SK-N-SH (cell line): Measurements from ENCODE around the gene B3GALT4. TPM values are rescaled to one million over a fixed set of nuclear protein-coding genes. Genes with fewer than 3 reads are reported as not detected.

ENCODE experiments used
- CTCF ChIA-PET: fragments of 300-600, 350-600 bp; formaldehyde crosslinking; extraction: SDS; loops from one replicate; lab custom pipeline; 2021; lab: Yijun Ruan, JAX
- POLR2A ChIA-PET: fragments of 350-600 bp; sonication (Branson Sonifier 250); formaldehyde crosslinking; extraction: SDS; loops from one replicate; lab custom pipeline; 2020; ENCODE audit warnings: antibody characterized with exemption, inconsistent platforms; lab: Yijun Ruan, JAX
- DNase-seq: peaks from one replicate; pipeline ENCODE4 v3.0.0; 2012
- H2AFZ ChIP-seq: fragments of 200-600 bp; sonication (generic); 2 replicates; pipeline ENCODE4 v1.8.1; 2016; ENCODE audit warnings: antibody characterized with exemption, mild to moderate bottlenecking, low read depth
- H3F3A ChIP-seq: fragments of 200-600 bp; sonication (generic); replicated peaks from 2 replicates; pipeline ENCODE3; 2016; ENCODE audit warnings: antibody characterized with exemption, mild to moderate bottlenecking; ENCODE audit not compliant: insufficient read depth
- H3K27ac ChIP-seq, 2 experiments: fragments of 200-500 bp in 1 of 2; fragments of 200-600 bp in 1 of 2; sonication (Bioruptor generic) in 1 of 2; sonication (generic), shearing (Covaris generic) in 1 of 2; 2 replicates each; pipeline versions ENCODE4 v1.5.1 to v1.6.1; 2014 to 2016; ENCODE audit warnings: low read depth in 2 of 2, inconsistent platforms in 1 of 2, low read length in 1 of 2, mild to moderate bottlenecking in 1 of 2, mixed read lengths in 1 of 2
- H3K27me3 ChIP-seq: fragments of 200-600 bp; sonication (generic), shearing (Covaris generic); 2 replicates; pipeline ENCODE4 v1.6.1; 2016; ENCODE audit warnings: mixed run types; ENCODE audit not compliant: insufficient read depth
- H3K36me3 ChIP-seq, 2 experiments: fragments of 200-500 bp in 1 of 2; fragments of 200-600 bp in 1 of 2; sonication (Bioruptor generic) in 1 of 2; sonication (generic) in 1 of 2; replicated peaks in 1 of 2; 2 replicates each; pipeline versions ENCODE3 to v1.5.1; 2014 to 2016; ENCODE audit warnings: low read length in 1 of 2, mild to moderate bottlenecking in 1 of 2; ENCODE audit not compliant: insufficient read depth in 2 of 2, control insufficient read depth in 1 of 2
- H3K4me1 ChIP-seq, 2 experiments: fragments of 200-500 bp in 1 of 2; fragments of 200-600 bp in 1 of 2; sonication (Bioruptor generic) in 1 of 2; sonication (generic), shearing (Covaris generic) in 1 of 2; 2 replicates each; pipeline versions ENCODE4 v1.5.1 to v1.6.1; 2014 to 2016; ENCODE audit warnings: low read depth in 1 of 2, low read length in 1 of 2, mixed run types in 1 of 2; ENCODE audit not compliant: insufficient read depth in 2 of 2, control insufficient read depth in 1 of 2
- H3K4me2 ChIP-seq: fragments of 200-600 bp; sonication (generic), shearing (Covaris generic); 2 replicates; pipeline ENCODE4 v1.6.1; 2017; ENCODE audit warnings: mixed run types
- H3K4me3 ChIP-seq, 2 experiments: fragments of 200-500 bp in 1 of 2; fragments of 200-600 bp in 1 of 2; sonication (Bioruptor generic) in 1 of 2; sonication (generic), shearing (Covaris generic) in 1 of 2; 2 replicates each; pipeline versions ENCODE4 v1.5.1 to v1.8.1; 2014 to 2016; ENCODE audit warnings: low read depth in 2 of 2, inconsistent platforms in 1 of 2, low read length in 1 of 2, mild to moderate bottlenecking in 1 of 2, mixed read lengths in 1 of 2, moderate library complexity in 1 of 2
- H3K79me2 ChIP-seq: fragments of 200-600 bp; sonication (generic); 2 replicates; pipeline ENCODE4 v1.8.1; 2017; ENCODE audit warnings: mild to moderate bottlenecking; ENCODE audit not compliant: insufficient read depth
- H3K9ac ChIP-seq: fragments of 200-600 bp; sonication (generic); 2 replicates; pipeline ENCODE4 v1.6.1; 2017; ENCODE audit warnings: mixed run types
- H3K9me2 ChIP-seq: fragments of 200-600 bp; sonication (generic); 2 replicates; pipeline ENCODE4 v1.6.1; 2017; ENCODE audit warnings: mixed run types
- H3K9me3 ChIP-seq: fragments of 200-600 bp; sonication (generic); 2 replicates; pipeline ENCODE4 v1.6.1; 2017; ENCODE audit warnings: mixed run types, mild to moderate bottlenecking, moderate library complexity
- H4K20me1 ChIP-seq: fragments of 200-600 bp; sonication (generic); 2 replicates; pipeline ENCODE4 v1.6.1; 2017; ENCODE audit warnings: mild to moderate bottlenecking, mixed run types; ENCODE audit not compliant: insufficient read depth
- FOXM1 ChIP-seq: IDR thresholded peaks from 2 replicates; pipeline ENCODE4 v1.4.0; 2012; ENCODE audit warnings: low read depth, mild to moderate bottlenecking
- GATA2 ChIP-seq: sonication (generic); formaldehyde crosslinking; IDR thresholded peaks from 2 replicates; pipeline ENCODE4 v1.5.0; 2020; ENCODE audit warnings: mild to moderate bottlenecking, missing genetic modification reagents
- JUND ChIP-seq: IDR thresholded peaks from 2 replicates; pipeline ENCODE4 v1.4.0; 2012
- MXI1 ChIP-seq: IDR thresholded peaks from 2 replicates; pipeline ENCODE4 v1.6.1; 2012; ENCODE audit warnings: mild to moderate bottlenecking, low read depth, low read length, improper control_type of control experiment
- NRF1 ChIP-seq: IDR thresholded peaks from 2 replicates; pipeline ENCODE4 v1.6.1; 2012; ENCODE audit warnings: low read depth, mild to moderate bottlenecking, low read length
- POLR2AphosphoS5 ChIP-seq: IDR thresholded peaks from 2 replicates; pipeline ENCODE4 v1.6.1; 2012; ENCODE audit warnings: low read depth, low read length
- RCOR1 ChIP-seq: fragments of 150-350 bp; IDR thresholded peaks from 2 replicates; pipeline ENCODE4 v1.6.1; 2017; ENCODE audit warnings: antibody characterized with exemption, low read length
- SIN3A ChIP-seq: IDR thresholded peaks from 2 replicates; pipeline ENCODE4 v1.6.1; 2012; ENCODE audit warnings: low read depth, mild to moderate bottlenecking, low read length, moderate library complexity, borderline replicate concordance
- TEAD4 ChIP-seq: IDR thresholded peaks from 2 replicates; pipeline ENCODE4 v1.4.0; 2012; ENCODE audit warnings: mild to moderate bottlenecking, borderline replicate concordance; ENCODE audit not compliant: insufficient read depth
- WGBS: methylation state at CpG from one replicate; pipeline ENCODE4 v1.1.6; 2017; ENCODE audit warnings: low lambda C conversion rate; 5-methylcytosine and 5-hydroxymethylcytosine counted together
- polyA plus RNA-seq, 3 experiments: library from polyadenylated mRNA; depleted of rRNA; stranded (reverse); fragments of >200 nt; gene quantifications; 2 replicates each; pipeline ENCODE4 v1.2.3, GENCODE V29; 2012
- TF ChIP-seq, protein P1 (sequence below): IDR thresholded peaks from 2 replicates; pipeline ENCODE4 v1.4.0; 2012; ENCODE audit warnings: low read depth, borderline replicate concordance
- TF ChIP-seq, protein P2 (sequence below): IDR thresholded peaks from 2 replicates; pipeline ENCODE4; 2012
- TF ChIP-seq, protein P3 (sequence below): IDR thresholded peaks from 2 replicates; pipeline ENCODE4 v1.4.0; 2012; ENCODE audit warnings: low read depth, borderline replicate concordance
- TF ChIP-seq, protein P4 (sequence below): fragments of 200-600 bp; sonication (generic); IDR thresholded peaks from 2 replicates; pipeline ENCODE4 v1.6.1; 2017; ENCODE audit warnings: antibody characterized with exemption, mild to moderate bottlenecking, moderate library complexity

The B3GALT4 gene
- polyA plus RNA-seq, 1 of the 3 experiments (the other 2 are of a cell fraction) = 0.56 TPM

DNA sequence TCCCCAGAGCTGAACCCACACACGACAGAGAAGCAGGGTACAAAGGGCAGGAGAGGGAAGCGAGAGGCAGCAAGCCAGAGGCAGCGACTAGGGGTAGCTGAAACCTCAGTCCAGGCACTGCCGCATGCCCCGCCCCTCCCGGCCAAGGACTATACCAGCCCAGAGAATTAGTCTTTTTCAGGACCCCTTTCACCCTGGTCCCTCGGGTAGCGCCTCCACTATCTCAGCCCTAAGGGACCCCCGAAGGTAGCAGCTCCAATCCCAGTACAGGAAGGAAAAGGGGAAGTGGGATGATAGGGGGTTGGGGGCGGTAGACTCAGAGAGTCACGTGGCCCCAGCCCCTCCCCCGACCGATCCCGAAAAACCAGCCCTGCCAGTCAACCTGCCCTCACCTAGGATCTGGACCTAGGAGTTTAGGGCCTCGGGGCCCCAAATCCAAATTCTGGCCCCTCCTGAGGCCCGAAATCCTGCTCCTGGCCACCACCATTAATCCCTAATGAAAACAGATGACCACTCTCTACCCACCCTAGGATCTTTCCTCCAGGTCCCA lies 20.6 kb downstream of the B3GALT4 start:
- DNase-seq = peak; percentile 69
- peaks cover 4 to 13% of the 10 kb centered on the region in 2 experiments; a peak in 1 of 4 replicates for H3K4me1 ChIP-seq
- TF ChIP-seq, protein P1, sequence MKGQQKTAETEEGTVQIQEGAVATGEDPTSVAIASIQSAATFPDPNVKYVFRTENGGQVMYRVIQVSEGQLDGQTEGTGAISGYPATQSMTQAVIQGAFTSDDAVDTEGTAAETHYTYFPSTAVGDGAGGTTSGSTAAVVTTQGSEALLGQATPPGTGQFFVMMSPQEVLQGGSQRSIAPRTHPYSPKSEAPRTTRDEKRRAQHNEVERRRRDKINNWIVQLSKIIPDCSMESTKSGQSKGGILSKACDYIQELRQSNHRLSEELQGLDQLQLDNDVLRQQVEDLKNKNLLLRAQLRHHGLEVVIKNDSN = peak; percentile 88
- TF ChIP-seq MXI1 = peak; percentile 32; the same call in 1 of the 2 replicates
- no peak for TF ChIP-seq GATA2 (CRISPR knock-in tag)
- no peak for TF ChIP-seq JUND
- TF ChIP-seq, protein P2, sequence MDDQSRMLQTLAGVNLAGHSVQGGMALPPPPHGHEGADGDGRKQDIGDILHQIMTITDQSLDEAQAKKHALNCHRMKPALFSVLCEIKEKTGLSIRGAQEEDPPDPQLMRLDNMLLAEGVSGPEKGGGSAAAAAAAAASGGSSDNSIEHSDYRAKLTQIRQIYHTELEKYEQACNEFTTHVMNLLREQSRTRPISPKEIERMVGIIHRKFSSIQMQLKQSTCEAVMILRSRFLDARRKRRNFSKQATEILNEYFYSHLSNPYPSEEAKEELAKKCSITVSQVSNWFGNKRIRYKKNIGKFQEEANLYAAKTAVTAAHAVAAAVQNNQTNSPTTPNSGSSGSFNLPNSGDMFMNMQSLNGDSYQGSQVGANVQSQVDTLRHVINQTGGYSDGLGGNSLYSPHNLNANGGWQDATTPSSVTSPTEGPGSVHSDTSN = peak; percentile 32; the same call in 1 of the 2 replicates
- TF ChIP-seq, all 33 proteins: peak for 3
- CTCF ChIA-PET = interaction anchor here (0.9 to 3.9 kb wide), 6 partner anchors 15 to 128 kb away, joined by 3 to 19 read pairs (median 4); partner anchors contain the start of gene B3GALT4
- Histone ChIP-seq H3K36me3 (peaks cover 12 to 31% of the 10 kb centered on the region in 2 experiments), H3K27ac (peak overlapping the region; percentile 48 to 99; a peak in 3 of 4 replicates), H2AFZ (no peak overlapping the region), H3K9me2 (no peaks in the 10 kb centered on the region), H3K4me2 (peak overlapping the region; percentile 94), H3K4me3 (peak overlapping the region; percentile 84 to 89), H3K27me3 (no peaks in the 10 kb centered on the region), H3K79me2 (peaks cover 36% of the 10 kb centered on the region), H3K9me3 (no peaks in the 10 kb centered on the region), H3K9ac (peak overlapping the region; percentile 94), H3F3A (peaks cover 22% of the 10 kb centered on the region), H4K20me1 (peaks cover 11% of the 10 kb centered on the region; the same call in 1 of the 2 replicates)
- whole genome bisulfite sequencing = 29% methylated on average over 8 of the region's 16 CpGs
- POLR2A ChIA-PET = interaction anchor here (1.6 to 3.3 kb wide), 2 partner anchors 21 to 25 kb away, joined by 4 to 26 read pairs; partner anchors contain the start of genes B3GALT4, RPS18 and VPS52

DNA sequence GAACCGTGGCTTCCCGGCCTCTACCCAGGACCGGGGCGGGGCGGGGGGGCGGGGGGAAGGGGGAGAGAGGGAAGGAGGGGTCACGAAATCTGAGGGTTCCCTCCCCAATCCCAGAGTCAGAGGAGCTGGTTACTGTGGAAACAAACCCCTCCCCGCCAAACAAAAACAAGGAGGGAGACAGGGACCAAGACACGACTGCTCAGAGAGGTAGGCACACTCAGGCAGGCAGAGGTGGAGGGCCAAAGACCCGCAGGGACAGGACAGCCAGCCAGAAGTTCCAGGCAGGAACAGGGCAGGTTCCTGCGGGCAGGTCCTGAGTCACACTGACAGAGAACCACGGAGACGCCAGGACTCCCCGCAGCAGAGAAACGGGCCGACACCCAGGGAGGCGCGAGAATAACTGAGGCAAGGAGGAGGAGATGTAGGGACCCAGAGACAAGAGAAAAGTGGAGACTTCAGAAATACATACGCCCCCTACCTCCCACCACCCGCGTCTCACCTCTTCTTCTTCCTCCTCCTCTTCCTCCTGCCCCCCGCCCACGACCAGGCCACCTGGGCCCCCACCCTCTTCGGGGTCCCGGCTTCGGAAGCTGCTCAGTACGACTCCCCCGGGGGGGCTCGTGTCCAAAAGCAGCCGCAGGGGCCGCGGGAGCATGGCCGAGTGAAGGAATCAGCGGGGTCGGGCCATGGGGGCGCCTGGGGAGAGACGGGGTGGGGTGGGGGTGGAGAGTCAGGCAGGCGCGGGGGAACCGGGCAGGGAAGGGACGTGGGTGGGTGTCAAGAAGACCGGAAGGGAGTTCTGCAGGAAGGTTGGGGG lies 21.2 kb downstream of the B3GALT4 start:
- no peak overlapping the region for H2AFZ ChIP-seq
- peaks cover 4 to 13% of the 10 kb centered on the region in 2 experiments; a peak in 1 of 4 replicates for H3K4me1 ChIP-seq
- H3F3A ChIP-seq = peaks cover 22% of the 10 kb centered on the region
- H3K79me2 ChIP-seq = peaks cover 43% of the 10 kb centered on the region
- peak overlapping the region; percentile 84 to 89 for H3K4me3 ChIP-seq
- peak overlapping the region; percentile 94 for H3K9ac ChIP-seq
- ChIA-PET POLR2A (interaction anchor here (1.5 to 3.3 kb wide), 4 partner anchors 9 to 47 kb away, joined by 4 to 30 read pairs (median 15); partner anchors contain the start of genes B3GALT4, PFDN6, RPS18 and VPS52), CTCF (interaction anchor here (1.0 to 3.9 kb wide), 11 partner anchors 9 to 124 kb away, joined by 3 to 30 read pairs (median 7); partner anchors contain the start of genes B3GALT4, PFDN6, RPS18 and TAPBP)
- TF ChIP-seq SIN3A = 0 out of 2 replicates have a peak, but pooled peaks have one; percentile 50
- no peak for TF ChIP-seq RCOR1
- no peak for TF ChIP-seq NRF1
- TF ChIP-seq TEAD4 = no peak
- TF ChIP-seq, protein P3, sequence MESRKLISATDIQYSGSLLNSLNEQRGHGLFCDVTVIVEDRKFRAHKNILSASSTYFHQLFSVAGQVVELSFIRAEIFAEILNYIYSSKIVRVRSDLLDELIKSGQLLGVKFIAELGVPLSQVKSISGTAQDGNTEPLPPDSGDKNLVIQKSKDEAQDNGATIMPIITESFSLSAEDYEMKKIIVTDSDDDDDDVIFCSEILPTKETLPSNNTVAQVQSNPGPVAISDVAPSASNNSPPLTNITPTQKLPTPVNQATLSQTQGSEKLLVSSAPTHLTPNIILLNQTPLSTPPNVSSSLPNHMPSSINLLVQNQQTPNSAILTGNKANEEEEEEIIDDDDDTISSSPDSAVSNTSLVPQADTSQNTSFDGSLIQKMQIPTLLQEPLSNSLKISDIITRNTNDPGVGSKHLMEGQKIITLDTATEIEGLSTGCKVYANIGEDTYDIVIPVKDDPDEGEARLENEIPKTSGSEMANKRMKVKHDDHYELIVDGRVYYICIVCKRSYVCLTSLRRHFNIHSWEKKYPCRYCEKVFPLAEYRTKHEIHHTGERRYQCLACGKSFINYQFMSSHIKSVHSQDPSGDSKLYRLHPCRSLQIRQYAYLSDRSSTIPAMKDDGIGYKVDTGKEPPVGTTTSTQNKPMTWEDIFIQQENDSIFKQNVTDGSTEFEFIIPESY = no peak
- no peak for TF ChIP-seq FOXM1
- TF ChIP-seq, protein P4, sequence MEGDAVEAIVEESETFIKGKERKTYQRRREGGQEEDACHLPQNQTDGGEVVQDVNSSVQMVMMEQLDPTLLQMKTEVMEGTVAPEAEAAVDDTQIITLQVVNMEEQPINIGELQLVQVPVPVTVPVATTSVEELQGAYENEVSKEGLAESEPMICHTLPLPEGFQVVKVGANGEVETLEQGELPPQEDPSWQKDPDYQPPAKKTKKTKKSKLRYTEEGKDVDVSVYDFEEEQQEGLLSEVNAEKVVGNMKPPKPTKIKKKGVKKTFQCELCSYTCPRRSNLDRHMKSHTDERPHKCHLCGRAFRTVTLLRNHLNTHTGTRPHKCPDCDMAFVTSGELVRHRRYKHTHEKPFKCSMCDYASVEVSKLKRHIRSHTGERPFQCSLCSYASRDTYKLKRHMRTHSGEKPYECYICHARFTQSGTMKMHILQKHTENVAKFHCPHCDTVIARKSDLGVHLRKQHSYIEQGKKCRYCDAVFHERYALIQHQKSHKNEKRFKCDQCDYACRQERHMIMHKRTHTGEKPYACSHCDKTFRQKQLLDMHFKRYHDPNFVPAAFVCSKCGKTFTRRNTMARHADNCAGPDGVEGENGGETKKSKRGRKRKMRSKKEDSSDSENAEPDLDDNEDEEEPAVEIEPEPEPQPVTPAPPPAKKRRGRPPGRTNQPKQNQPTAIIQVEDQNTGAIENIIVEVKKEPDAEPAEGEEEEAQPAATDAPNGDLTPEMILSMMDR = peak; percentile 15; the same call in 1 of the 2 replicates
- TF ChIP-seq POLR2AphosphoS5 = peak; percentile 68
- peaks cover 11 to 26% of the 10 kb centered on the region in 2 experiments for H3K36me3 ChIP-seq
- no peaks in the 10 kb centered on the region for H3K9me2 ChIP-seq
- H3K9me3 ChIP-seq = no peaks in the 10 kb centered on the region
- peak overlapping the region; percentile 99 for H3K27ac ChIP-seq
- DNase-seq = peak; percentile 83
- peak overlapping the region; percentile 94 for H3K4me2 ChIP-seq
- 2% methylated on average over 35 of the region's 42 CpGs for WGBS
- H3K27me3 ChIP-seq = no peaks in the 10 kb centered on the region
- peaks cover 11% of the 10 kb centered on the region; the same call in 1 of the 2 replicates for H4K20me1 ChIP-seq
